H7 (cell line): ENCODE results near the gene PEBP1. TPM values are rescaled to one million over a fixed set of nuclear protein-coding genes. Genes with fewer than 3 reads are reported as not detected.

ENCODE experiments used
- total RNA-seq: library from RNA; depleted of rRNA; stranded (reverse); fragments of >200 nt; shearing (Covaris generic); gene quantifications from 2 replicates; pipeline ENCODE4 v1.2.3, GENCODE V29; 2014; rRNA removed

Gene PEBP1
- total RNA-seq, 1 experiment from 2014 or later = 338 TPM

Other genes starting within 250 kb of the PEBP1 start
- 0.10 and 0.15 TPM in 2 replicates for gene KSR2, start 167.1 kb upstream of the PEBP1 start, total RNA-seq
- 55.0 and 59.1 TPM in 2 replicates for gene RFC5, start 119.4 kb upstream of the PEBP1 start, total RNA-seq
- gene WSB2, start 74.9 kb upstream of the PEBP1 start, total RNA-seq = 103 and 104 TPM in 2 replicates
- 33.7 and 36.1 TPM in 2 replicates for gene VSIG10, start 32.1 kb upstream of the PEBP1 start, total RNA-seq
- gene TAOK3, start 236.8 kb downstream of the PEBP1 start, total RNA-seq = 3.5 and 5.9 TPM in 2 replicates
- gene SUDS3, start 240.4 kb downstream of the PEBP1 start, total RNA-seq = 33.9 and 42.4 TPM in 2 replicates